K562 (cell line): ENCODE data around the gene POLR3G. TPM values are rescaled to one million over a fixed set of nuclear protein-coding genes. Genes with fewer than 3 reads are reported as not detected.

Experiments
- ATAC-seq: fragments of 200-7000 bp; cut with Tn5 transposase; 3 replicates; pipeline ENCODE4 v1.9.1; 2020; ENCODE audit warnings: moderate library complexity
- BruUV-seq: library from RNA; stranded (reverse); fragments of 400-500 nt; replicated peaks from 2 replicates; lab custom pipeline; 2021; lab: Mats Ljungman, UMichigan
- CTCF ChIA-PET: fragments of 300-600 bp; formaldehyde crosslinking; extraction: SDS; loops from one replicate; lab custom pipeline; 2021; ENCODE audit warnings: low intra/inter-chr PET ratio; lab: Yijun Ruan, JAX
- POLR2A ChIA-PET: fragments of 300-600, 350-650 bp; sonication (Branson Sonifier 250); formaldehyde crosslinking; extraction: SDS; loops from one replicate; lab custom pipeline; 2021; ENCODE audit warnings: antibody characterized with exemption, inconsistent platforms; lab: Yijun Ruan, JAX
- DNase-seq, 4 experiments: peaks; one replicate each; pipeline versions ENCODE4 v3.0.0 to v3.0.0-alpha.2; 2011 to 2018; ENCODE audit warnings: low spot score in 3 of 4, mixed read lengths in 3 of 4; ENCODE audit errors: extremely low read depth in 1 of 4
- FAIRE-seq: peaks from 2 replicates; lab custom pipeline; 2011; peaks lifted over from hg19 to GRCh38; lab: Jason Lieb, UNC
- H2AFZ ChIP-seq: 2 replicates; pipeline ENCODE4 v1.6.0; 2011; ENCODE audit warnings: low read depth, low read length, control low read depth, inconsistent platforms
- H3K27ac ChIP-seq: fragments of 200-600 bp; 3 replicates; pipeline ENCODE4 v1.8.0; 2011; ENCODE audit warnings: low read depth, mild to moderate bottlenecking, control low read depth, inconsistent platforms, low read length, moderate library complexity, mixed read lengths; ENCODE audit errors: extremely low read depth
- H3K27me3 ChIP-seq, 2 experiments: fragments of 300-600 bp in 1 of 2; 2 replicates in 1 of 2; 3 replicates in 1 of 2; pipeline versions ENCODE4 v1.6.0 to v1.8.0; 2011; ENCODE audit warnings: inconsistent platforms in 2 of 2, low read length in 2 of 2, mild to moderate bottlenecking in 1 of 2, mixed read lengths in 1 of 2, moderate library complexity in 1 of 2; ENCODE audit not compliant: control insufficient read depth in 2 of 2, insufficient read depth in 2 of 2
- H3K36me3 ChIP-seq: fragments of 300-600 bp; 3 replicates; pipeline ENCODE4 v1.8.0; 2011; ENCODE audit warnings: mild to moderate bottlenecking, low read length, inconsistent platforms; ENCODE audit not compliant: control insufficient read depth, insufficient read depth
- H3K4me1 ChIP-seq, 2 experiments: fragments of 200-600 bp in 1 of 2; replicated peaks in 1 of 2; 2 replicates in 1 of 2; 3 replicates in 1 of 2; pipeline versions ENCODE4 v1.5.1 to v1.8.0; 2011; ENCODE audit warnings: inconsistent platforms in 2 of 2, low read length in 2 of 2, mild to moderate bottlenecking in 1 of 2, mixed read lengths in 1 of 2, moderate library complexity in 1 of 2; ENCODE audit not compliant: control insufficient read depth in 2 of 2, insufficient read depth in 2 of 2
- H3K4me2 ChIP-seq: 2 replicates; pipeline ENCODE4 v1.6.1; 2011; ENCODE audit warnings: low read length, control low read depth, inconsistent platforms, mixed read lengths; ENCODE audit not compliant: insufficient read depth
- H3K4me3 ChIP-seq: fragments of 200-600 bp; sonication (generic), shearing (Covaris generic); 2 replicates; pipeline ENCODE4 v1.5.1; 2016; ENCODE audit warnings: control low read depth, inconsistent platforms
- H3K79me2 ChIP-seq: fragments of 200-600 bp; 3 replicates; pipeline ENCODE4 v1.8.0; 2011; ENCODE audit warnings: low read length, inconsistent platforms; ENCODE audit not compliant: control insufficient read depth, insufficient read depth
- H3K9ac ChIP-seq, 2 experiments: 2 replicates each; pipeline versions ENCODE4 v1.6.0 to v1.6.1; 2011; ENCODE audit warnings: low read depth in 2 of 2, low read length in 2 of 2, control low read depth in 1 of 2, inconsistent platforms in 1 of 2, mild to moderate bottlenecking in 1 of 2, mixed read lengths in 1 of 2; ENCODE audit not compliant: insufficient read depth in 1 of 2
- H3K9me1 ChIP-seq: one replicate; pipeline ENCODE4 v1.6.0; 2011; ENCODE audit warnings: inconsistent platforms, mild to moderate bottlenecking, low read length, moderate library complexity; ENCODE audit not compliant: control insufficient read depth, insufficient read depth
- H3K9me3 ChIP-seq: replicated peaks from 2 replicates; pipeline ENCODE4 v1.5.1; 2011; ENCODE audit warnings: low read depth, low read length, inconsistent platforms; ENCODE audit not compliant: control insufficient read depth, insufficient read depth
- H4K20me1 ChIP-seq: replicated peaks from 2 replicates; pipeline ENCODE4 v1.6.1; 2011; ENCODE audit warnings: low read length, inconsistent platforms, mixed read lengths; ENCODE audit not compliant: control insufficient read depth, insufficient read depth
- MCM5 ChIP-seq: fragments of 450-650 bp; IDR thresholded peaks from 2 replicates; pipeline ENCODE4 v1.6.1; 2016; ENCODE audit warnings: low read depth
- MGA ChIP-seq: fragments of 450-650 bp; IDR thresholded peaks from 2 replicates; pipeline ENCODE4 v1.6.1; 2016; ENCODE audit warnings: mild to moderate bottlenecking, moderate library complexity
- SMARCC2 ChIP-seq: fragments of 450-650 bp; IDR thresholded peaks from 2 replicates; pipeline ENCODE4 v1.6.1; 2017; ENCODE audit warnings: antibody characterized with exemption, moderate library complexity, mild to moderate bottlenecking, low read depth
- XRCC4 ChIP-seq: IDR thresholded peaks from one replicate; pipeline ENCODE4 v1.6.1; 2011; ENCODE audit not compliant: insufficient read depth, insufficient read length; ENCODE audit errors: extremely low read depth
- ZKSCAN3 ChIP-seq: fragments of 250-450 bp; sonication (Bioruptor Pico); IDR thresholded peaks from 2 replicates; pipeline ENCODE4 v1.4.0; 2020
- ZNF436 ChIP-seq: fragments of 250-450, 450-650 bp; sonication (Bioruptor Pico); formaldehyde crosslinking; IDR thresholded peaks from 2 replicates; pipeline ENCODE4 v1.7.0; 2020; ENCODE audit warnings: mild to moderate bottlenecking
- WGBS: fragments of 100-300 bp; shearing (Covaris generic); methylation state at CpG from one replicate; pipeline ENCODE4 v1.1.6; 2016; ENCODE audit warnings: low coverage, mixed read lengths; ENCODE audit not compliant: insufficient coverage; ENCODE audit errors: missing lambda C conversion rate; 5-methylcytosine and 5-hydroxymethylcytosine counted together
- in situ Hi-C: fragments of 300-500 bp; cut with MboI; formaldehyde crosslinking; loops from 4 replicates; pipeline ENCODE4 v1.15.0; 2018; ENCODE audit warnings: inconsistent platforms, mixed read lengths
- intact Hi-C: fragments of 100-400 bp; cut with micrococcal nuclease; formaldehyde crosslinking; loops from 2 replicates; pipeline ENCODE4 v1.14.2; 2022
- polyA plus RNA-seq, 8 experiments: library from polyadenylated mRNA; depleted of rRNA in 4 of 8; stranded (reverse) in 5 of 8; unstranded in 3 of 8; fragments of >200 nt; fragmentation: Nextera tagmentation in 2 of 8; fragmentation: Illumina TruSeq in 1 of 8; extraction: Ambion mirVana in 2 of 8; extraction: Trizol in 1 of 8; gene quantifications; 2 replicates each; pipeline versions ENCODE4 v1.2.1 to v1.2.3, GENCODE V29; 2011 to 2014; ENCODE audit warnings: inconsistent platforms in 1 of 8, missing spikeins in 1 of 8
- total RNA-seq, 7 experiments: library from RNA; depleted of rRNA in 6 of 7; stranded (reverse); fragments of >200 nt in 6 of 7; fragmentation: Illumina TruSeq in 2 of 7; extraction: Trizol in 2 of 7; gene quantifications; 2 replicates each; pipeline versions ENCODE4 v1.2.1 to v1.2.3, GENCODE V29; 2011 to 2021; ENCODE audit warnings: low replicate concordance in 1 of 7
- TF ChIP-seq, protein P1 (sequence below): fragments of 200-800 bp; sonication (Bioruptor generic); IDR thresholded peaks from 2 replicates; pipeline ENCODE4 v1.6.1; 2017; ENCODE audit warnings: missing genetic modification characterization, missing compliant biosample characterization

Gene POLR3G
- total and polyA plus RNA-seq, 9 of the 15 experiments (the other 6 are each of a cell fraction or from before 2014, with no cell fraction given), result 39.0 to 111 (median 59.0) TPM

- WGBS, result under 1% methylated on average over 18 of the region's 18 CpGs
- peaks cover 4 to 14% of the 10 kb centered on the region in 2 experiments; a peak in 4 of 5 replicates for H3K4me1 ChIP-seq
- H3K9me3 ChIP-seq, result no peaks in the 10 kb centered on the region
- ATAC-seq (peak; percentile 33), DNase-seq (peak in 2 of 4 experiments; percentile 22 to 58), FAIRE-seq (peak; percentile 48)
- BruUV-seq, result no TSS peak
- intact Hi-C loops, result loop anchor here (1.0 to 2.0 kb wide), 2 partner anchors 54 to 76 kb away; partner anchors contain the start of genes MBLAC2 and POLR3G
- no peaks in the 10 kb centered on the region for H4K20me1 ChIP-seq
- ChIA-PET CTCF (interaction anchor here (0.6 kb wide), 1 partner anchor 1801 kb away, joined by 3 read pairs; no protein-coding TSS in a partner anchor), POLR2A (interaction anchor here (0.6 to 1.5 kb wide), 4 partner anchors 27 to 241 kb away, joined by 3 to 4 read pairs (median 4); no protein-coding TSS in a partner anchor)
- peak overlapping the region; percentile 99 for H3K4me2 ChIP-seq
- peak overlapping the region; percentile 92 for H3K27ac ChIP-seq
- peak overlapping the region; percentile 76 for H3K4me3 ChIP-seq
- peaks cover 47% of the 10 kb centered on the region for H3K79me2 ChIP-seq
- H3K36me3 ChIP-seq, result peaks cover 33% of the 10 kb centered on the region
- in situ Hi-C loops, result no loop called here
- H2AFZ ChIP-seq, result peak overlapping the region; percentile 90
- H3K9me1 ChIP-seq, result no peaks in the 10 kb centered on the region
- H3K9ac ChIP-seq, result peak overlapping the region; percentile 97
- H3K27me3 ChIP-seq, result no peaks in the 10 kb centered on the region
- TF ChIP-seq ZNF436 (CRISPR knock-in tag) (no peak), SMARCC2 (0 out of 2 replicates have a peak, but pooled peaks have one; percentile 26), MCM5 (no peak), XRCC4 (no peak), MGA (0 out of 2 replicates have a peak, but pooled peaks have one; percentile 21), ZKSCAN3 (no peak)
- TF ChIP-seq, protein P1, sequence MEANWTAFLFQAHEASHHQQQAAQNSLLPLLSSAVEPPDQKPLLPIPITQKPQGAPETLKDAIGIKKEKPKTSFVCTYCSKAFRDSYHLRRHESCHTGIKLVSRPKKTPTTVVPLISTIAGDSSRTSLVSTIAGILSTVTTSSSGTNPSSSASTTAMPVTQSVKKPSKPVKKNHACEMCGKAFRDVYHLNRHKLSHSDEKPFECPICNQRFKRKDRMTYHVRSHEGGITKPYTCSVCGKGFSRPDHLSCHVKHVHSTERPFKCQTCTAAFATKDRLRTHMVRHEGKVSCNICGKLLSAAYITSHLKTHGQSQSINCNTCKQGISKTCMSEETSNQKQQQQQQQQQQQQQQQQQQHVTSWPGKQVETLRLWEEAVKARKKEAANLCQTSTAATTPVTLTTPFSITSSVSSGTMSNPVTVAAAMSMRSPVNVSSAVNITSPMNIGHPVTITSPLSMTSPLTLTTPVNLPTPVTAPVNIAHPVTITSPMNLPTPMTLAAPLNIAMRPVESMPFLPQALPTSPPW, result no peak
These were observed 54.0 kb downstream of the POLR3G start for GRCh38 chr5:90528601-90529193.
